IMR-90 (cell line): ENCODE data around the gene SLC17A9. TPM values are rescaled to one million over a fixed set of nuclear protein-coding genes. Genes with fewer than 3 reads are reported as not detected.

ENCODE experiments used
- ATAC-seq: fragments of 200-7000 bp; cut with Tn5 transposase; 2 replicates; pipeline ENCODE4 v1.9.1; 2020; ENCODE audit warnings: low read depth, mild to moderate bottlenecking, moderate library complexity
- BruUV-seq: library from RNA; stranded (reverse); fragments of 400-500 nt; replicated peaks from 2 replicates; lab custom pipeline; 2021; lab: Mats Ljungman, UMichigan
- CTCF ChIA-PET: fragments of 300-600 bp; formaldehyde crosslinking; extraction: SDS; loops from one replicate; lab custom pipeline; 2021; ENCODE audit warnings: antibody characterized with exemption; lab: Yijun Ruan, JAX
- POLR2A ChIA-PET: fragments of 300-600 bp; sonication (Branson Sonifier 250); formaldehyde crosslinking; loops from one replicate; lab custom pipeline; 2022; ENCODE audit warnings: antibody characterized with exemption; ENCODE audit not compliant: unreplicated experiment; lab: Charles Lee
- DNase-seq: peaks from one replicate; pipeline ENCODE4 v3.0.0; 2013
- H2AFZ ChIP-seq: replicated peaks from 2 replicates; pipeline ENCODE3; 2013; ENCODE audit warnings: low read length, mild to moderate bottlenecking; ENCODE audit not compliant: poor library complexity
- H2AK5ac ChIP-seq: 2 replicates; pipeline ENCODE4 v1.6.1; 2013; ENCODE audit warnings: low read depth, low read length, inconsistent platforms
- H2AK9ac ChIP-seq: replicated peaks from 2 replicates; pipeline ENCODE3; 2013; ENCODE audit warnings: mild to moderate bottlenecking, low read depth, low read length, moderate library complexity; ENCODE audit not compliant: poor library complexity
- H2BK120ac ChIP-seq: 2 replicates; pipeline ENCODE4 v1.6.1; 2013; ENCODE audit warnings: low read depth, low read length, inconsistent platforms
- H2BK15ac ChIP-seq: 3 replicates; pipeline ENCODE4 v1.6.1; 2013; ENCODE audit warnings: low read depth, low read length, inconsistent platforms
- H2BK20ac ChIP-seq: 2 replicates; pipeline ENCODE4 v1.6.1; 2013; ENCODE audit warnings: low read depth, mild to moderate bottlenecking, inconsistent platforms, low read length, moderate library complexity
- H2BK5ac ChIP-seq: 2 replicates; pipeline ENCODE4 v1.6.1; 2013; ENCODE audit warnings: mild to moderate bottlenecking, low read depth, low read length, inconsistent platforms; ENCODE audit not compliant: poor library complexity, severe bottlenecking
- H3K14ac ChIP-seq: replicated peaks from 2 replicates; pipeline ENCODE4 v1.6.1; 2013; ENCODE audit warnings: low read depth, low read length, inconsistent platforms
- H3K18ac ChIP-seq: 2 replicates; pipeline ENCODE4 v1.6.1; 2013; ENCODE audit warnings: low read depth, low read length, control low read depth
- H3K23ac ChIP-seq: 2 replicates; pipeline ENCODE4 v1.6.1; 2013; ENCODE audit warnings: low read depth, low read length, inconsistent platforms
- H3K27ac ChIP-seq: 2 replicates; pipeline ENCODE4 v1.5.1; 2013; ENCODE audit warnings: mild to moderate bottlenecking, control low read depth, low read length; ENCODE audit not compliant: insufficient read depth
- H3K27me3 ChIP-seq: 2 replicates; pipeline ENCODE4 v1.6.1; 2013; ENCODE audit warnings: low read length; ENCODE audit not compliant: control insufficient read depth, insufficient read depth
- H3K36me3 ChIP-seq: 2 replicates; pipeline ENCODE4 v1.6.1; 2013; ENCODE audit warnings: low read length, mixed read lengths; ENCODE audit not compliant: control insufficient read depth, insufficient read depth
- H3K4ac ChIP-seq: 2 replicates; pipeline ENCODE4 v1.6.1; 2013; ENCODE audit warnings: low read depth, low read length, inconsistent platforms
- H3K4me1 ChIP-seq: 2 replicates; pipeline ENCODE4 v1.6.1; 2013; ENCODE audit warnings: low read length, mixed read lengths; ENCODE audit not compliant: control insufficient read depth, insufficient read depth
- H3K4me2 ChIP-seq: 2 replicates; pipeline ENCODE4 v1.6.1; 2013; ENCODE audit warnings: low read depth, mild to moderate bottlenecking, control low read depth, low read length, moderate library complexity
- H3K4me3 ChIP-seq: 2 replicates; pipeline ENCODE4 v1.5.1; 2013; ENCODE audit warnings: low read depth, mild to moderate bottlenecking, control low read depth, low read length, moderate library complexity; ENCODE audit not compliant: insufficient read depth
- H3K56ac ChIP-seq: 2 replicates; pipeline ENCODE4 v1.6.1; 2013; ENCODE audit warnings: low read length, inconsistent platforms; ENCODE audit not compliant: insufficient read depth; ENCODE audit errors: extremely low read depth
- H3K79me1 ChIP-seq, 2 experiments: 2 replicates each; pipeline ENCODE4 v1.6.1; 2013; ENCODE audit warnings: low read length in 2 of 2, inconsistent platforms in 1 of 2, low read depth in 1 of 2
- H3K9ac ChIP-seq: 2 replicates; pipeline ENCODE4 v1.6.1; 2013; ENCODE audit warnings: low read depth, low read length, control low read depth
- H3K9me1 ChIP-seq: 2 replicates; pipeline ENCODE4 v1.6.1; 2013; ENCODE audit warnings: low read length, inconsistent platforms; ENCODE audit not compliant: insufficient read depth
- H3K9me3 ChIP-seq: 2 replicates; pipeline ENCODE4 v1.6.1; 2013; ENCODE audit warnings: low read length; ENCODE audit not compliant: control insufficient read depth, insufficient read depth
- H4K20me1 ChIP-seq: 2 replicates; pipeline ENCODE4 v1.6.1; 2013; ENCODE audit warnings: low read length, inconsistent platforms; ENCODE audit not compliant: insufficient read depth
- H4K5ac ChIP-seq: 2 replicates; pipeline ENCODE4 v1.6.1; 2013; ENCODE audit warnings: mild to moderate bottlenecking, low read depth, low read length, control low read depth
- H4K8ac ChIP-seq, 2 experiments: 2 replicates each; pipeline ENCODE4 v1.6.1; 2013; ENCODE audit warnings: low read depth in 2 of 2, low read length in 2 of 2, control low read depth in 1 of 2, inconsistent platforms in 1 of 2
- H4K91ac ChIP-seq: 2 replicates; pipeline ENCODE4 v1.6.1; 2013; ENCODE audit warnings: low read depth, low read length, inconsistent platforms; ENCODE audit not compliant: insufficient read depth
- CHD1 ChIP-seq: IDR thresholded peaks from 2 replicates; pipeline ENCODE4 v1.6.1; 2012; ENCODE audit warnings: low read depth, low read length, improper control_type of control experiment
- CTCF ChIP-seq: conservative IDR thresholded peaks from 2 replicates; pipeline ENCODE4 v1.5.1; 2012; ENCODE audit warnings: mild to moderate bottlenecking, low read depth, low read length, improper control_type of control experiment
- ELK1 ChIP-seq: fragments of 150-350 bp; IDR thresholded peaks from 2 replicates; pipeline ENCODE4 v1.6.1; 2016; ENCODE audit warnings: low read depth, mild to moderate bottlenecking, low read length, moderate library complexity, borderline replicate concordance
- FOS ChIP-seq: fragments of 150-350 bp; IDR thresholded peaks from 2 replicates; pipeline ENCODE4 v1.6.1; 2016; ENCODE audit warnings: low read depth, low read length
- MAZ ChIP-seq: IDR thresholded peaks from 2 replicates; pipeline ENCODE4 v1.6.1; 2012; ENCODE audit warnings: low read depth, mild to moderate bottlenecking, low read length, improper control_type of control experiment, moderate library complexity, borderline replicate concordance
- MXI1 ChIP-seq: IDR thresholded peaks from 2 replicates; pipeline ENCODE4 v1.6.1; 2012; ENCODE audit warnings: low read depth, mild to moderate bottlenecking, low read length, moderate library complexity, borderline replicate concordance
- NFE2L2 ChIP-seq: fragments of 150-350 bp; IDR thresholded peaks from 2 replicates; pipeline ENCODE4 v1.6.1; 2016; ENCODE audit warnings: low read depth, mild to moderate bottlenecking, low read length
- POLR2A ChIP-seq: IDR thresholded peaks from 2 replicates; pipeline ENCODE4 v1.6.1; 2012; ENCODE audit warnings: mild to moderate bottlenecking, low read depth, low read length
- RAD21 ChIP-seq: IDR thresholded peaks from 2 replicates; pipeline ENCODE4 v1.6.1; 2012; ENCODE audit warnings: low read length, improper control_type of control experiment
- RCOR1 ChIP-seq: IDR thresholded peaks from 2 replicates; pipeline ENCODE4 v1.6.1; 2012; ENCODE audit warnings: mild to moderate bottlenecking, low read length, improper control_type of control experiment; ENCODE audit not compliant: insufficient replicate concordance
- RFX5 ChIP-seq: IDR thresholded peaks from 2 replicates; pipeline ENCODE4 v1.8.0; 2012; ENCODE audit warnings: low read depth, mild to moderate bottlenecking, low read length, moderate library complexity
- SMC3 ChIP-seq: fragments of 150-350 bp; IDR thresholded peaks from 2 replicates; pipeline ENCODE4 v1.6.1; 2016; ENCODE audit warnings: low read depth, mild to moderate bottlenecking, antibody characterized with exemption, low read length, moderate library complexity
- USF2 ChIP-seq: fragments of 150-350 bp; IDR thresholded peaks from 2 replicates; pipeline ENCODE4 v1.6.1; 2017; ENCODE audit warnings: mild to moderate bottlenecking, antibody characterized with exemption, low read length, low read depth
- WGBS, 2 experiments: methylation state at CpG; one replicate each; pipeline versions ENCODE4 v1.1.5 to v1.1.7; 2013; ENCODE audit warnings: missing lambda C conversion rate in 2 of 2; ENCODE audit not compliant: insufficient read length in 1 of 2; ENCODE audit errors: extremely low coverage in 2 of 2; 5-methylcytosine and 5-hydroxymethylcytosine counted together
- dilution Hi-C: fragments of 300-500 bp; cut with HindIII; formaldehyde crosslinking; loops from one replicate; pipeline ENCODE4 v1.14.3; 2018; ENCODE audit warnings: low sequenced_read_pairs; ENCODE audit not compliant: unreplicated experiment
- in situ Hi-C: fragments of 300-500 bp; cut with MboI; formaldehyde crosslinking; loops from 3 replicates; pipeline ENCODE4 v1.14.3; 2019; ENCODE audit warnings: low sequenced_read_pairs, inconsistent platforms, mixed read lengths
- intact Hi-C: fragments of 100-400 bp; cut with micrococcal nuclease; formaldehyde crosslinking; loops from 2 replicates; pipeline ENCODE4 v1.10.0; 2022
- polyA plus RNA-seq, 3 experiments: library from polyadenylated mRNA; depleted of rRNA; stranded (reverse); fragments of >200 nt; gene quantifications; 2 replicates each; pipeline ENCODE4 v1.2.3, GENCODE V29; 2012; ENCODE audit warnings: low replicate concordance in 1 of 3
- total RNA-seq: library from RNA; depleted of rRNA; stranded (reverse); fragments of >200 nt; gene quantifications from 2 replicates; pipeline ENCODE4 v1.2.3, GENCODE V29; 2012

SLC17A9 gene
- total and polyA plus RNA-seq, 2 of the 4 experiments (the other 2 are of a cell fraction) = 2.2 to 14.4 TPM

GRCh38 chr20:62918831-62919230 lies 33.7 kb upstream of the SLC17A9 start:
- CTCF ChIA-PET = interaction anchor here (4.3 kb wide), 1 partner anchor 11 kb away, joined by 12 read pairs; no protein-coding TSS in a partner anchor
- intact Hi-C loops (loop anchor here (5.0 kb wide), 1 partner anchor 57 kb away; the partner anchor contains the start of gene TCFL5), in situ Hi-C loops (no loop called here), dilution Hi-C loops (no loop called here)
- no peak overlapping the region for H3K4me3 ChIP-seq
- TF ChIP-seq NFE2L2 (no peak), USF2 (no peak), MAZ (no peak), RCOR1 (no peak), MXI1 (no peak), FOS (no peak), POLR2A (no peak), CHD1 (no peak), SMC3 (no peak), RFX5 (no peak), RAD21 (no peak), ELK1 (no peak), CTCF (no peak)
- no peaks in the 10 kb centered on the region for H3K36me3 ChIP-seq
- peaks cover 0 to 78% of the 10 kb centered on the region in 2 experiments; a peak in 2 of 4 replicates for H3K79me1 ChIP-seq
- H4K8ac ChIP-seq = no peak overlapping the region
- H4K5ac ChIP-seq = no peak overlapping the region
- no peak overlapping the region for H2AFZ ChIP-seq
- H3K23ac ChIP-seq = no peak overlapping the region
- peaks cover 20% of the 10 kb centered on the region; the same call in 1 of the 2 replicates for H3K4me1 ChIP-seq
- no peak for DNase-seq
- H3K4me2 ChIP-seq = no peak overlapping the region
- 78% methylated on average over 5 of the region's 6 CpGs; no CpG with 5 or more reads in 1 of the 2 experiments for WGBS, 2 experiments
- no peak overlapping the region for H2BK120ac ChIP-seq
- POLR2A ChIA-PET = no interaction called here
- H3K9me3 ChIP-seq = no peaks in the 10 kb centered on the region
- H3K27ac ChIP-seq = no peak overlapping the region
- no peak overlapping the region for H2AK9ac ChIP-seq
- H3K56ac ChIP-seq = no peak overlapping the region
- no peak overlapping the region for H4K91ac ChIP-seq
- no TSS peak for BruUV-seq
- H3K18ac ChIP-seq = no peak overlapping the region
- no peak overlapping the region for H3K9ac ChIP-seq
- no peaks in the 10 kb centered on the region for H3K27me3 ChIP-seq
- H2AK5ac ChIP-seq = no peak overlapping the region
- H3K14ac ChIP-seq = no peak overlapping the region
- H4K20me1 ChIP-seq = peaks cover 97% of the 10 kb centered on the region
- no peak for ATAC-seq
- no peak overlapping the region for H3K4ac ChIP-seq
- H3K9me1 ChIP-seq = peaks cover 23% of the 10 kb centered on the region
- no peak overlapping the region for H2BK15ac ChIP-seq
- no peak overlapping the region for H2BK5ac ChIP-seq
- H2BK20ac ChIP-seq = no peak overlapping the region
